Activated naive CD4-positive, alpha-beta T cell treated with Interleukin-2 at 50 U/mL for 16 hours (primary cell): ENCODE data around the gene ZC3H4.

Source experiments
- DNase-seq: peaks from one replicate; pipeline ENCODE4 v3.0.0-alpha.2; 2020

Gene ZC3H4

GRCh38 chr19:47044946-47045866 lies 68.4 kb downstream of the ZC3H4 start:
- no peak for DNase-seq

GRCh38 chr19:47040869-47041268 lies 72.7 kb downstream of the ZC3H4 start:
- DNase-seq, result no peak

GRCh38 chr19:47039239-47039874 lies 74.2 kb downstream of the ZC3H4 start:
- DNase-seq, result no peak

- DNase-seq, result no peak
These were observed 75.8 kb downstream of the ZC3H4 start for GRCh38 chr19:47037766-47038165.

GRCh38 chr19:47036097-47036651 lies 77.4 kb downstream of the ZC3H4 start:
- DNase-seq, result no peak

DNA sequence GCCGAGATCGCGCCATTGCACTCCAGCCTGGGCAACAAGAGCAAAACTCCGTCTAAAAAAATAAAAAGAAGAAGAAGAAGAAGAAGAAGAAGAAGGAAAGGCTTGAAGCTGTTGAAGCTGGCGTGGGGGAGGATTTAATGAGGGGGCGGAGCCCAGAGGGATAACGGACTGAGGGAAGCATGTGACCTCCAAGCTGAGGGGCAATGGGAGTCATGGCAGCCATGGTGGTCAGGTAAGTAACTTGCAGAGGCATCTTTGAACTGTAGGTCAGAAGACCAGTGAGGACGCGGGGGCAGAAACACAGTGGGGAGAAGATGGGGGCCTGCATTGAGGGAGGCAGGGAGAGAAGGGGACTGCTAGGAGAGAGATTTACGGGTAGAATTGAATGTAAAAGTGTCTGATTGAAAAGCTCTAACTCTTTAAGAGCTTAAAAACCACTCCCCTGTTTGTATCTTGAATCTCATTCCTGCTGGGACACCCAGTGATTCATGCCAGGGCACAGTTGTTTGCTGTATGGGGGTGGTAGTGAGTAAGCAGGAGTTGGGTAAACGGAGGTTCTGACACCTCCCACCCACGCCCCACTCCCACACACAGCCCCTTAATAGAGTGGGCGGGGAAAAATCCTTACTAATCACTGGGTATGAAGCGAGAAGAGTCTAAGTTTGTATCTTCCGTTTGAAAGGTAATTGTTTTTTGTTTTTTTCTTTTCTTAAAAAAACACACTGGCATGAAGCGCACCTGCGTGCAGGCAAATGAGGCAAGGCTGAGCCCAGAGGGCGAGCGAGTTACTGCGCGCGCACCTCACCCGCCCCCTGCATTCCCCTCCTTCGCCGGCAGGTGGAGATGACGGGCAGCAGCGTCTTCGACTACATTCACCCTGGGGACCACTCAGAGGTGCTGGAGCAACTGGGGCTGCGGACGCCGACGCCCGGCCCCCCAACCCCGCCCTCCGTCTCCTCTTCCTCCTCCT lies 78.2 kb downstream of the ZC3H4 start:
- peak; percentile 98 for DNase-seq

- DNase-seq, result peak; percentile 70
These were observed 81.3 kb downstream of the ZC3H4 start for GRCh38 chr19:47032171-47032811.

DNA sequence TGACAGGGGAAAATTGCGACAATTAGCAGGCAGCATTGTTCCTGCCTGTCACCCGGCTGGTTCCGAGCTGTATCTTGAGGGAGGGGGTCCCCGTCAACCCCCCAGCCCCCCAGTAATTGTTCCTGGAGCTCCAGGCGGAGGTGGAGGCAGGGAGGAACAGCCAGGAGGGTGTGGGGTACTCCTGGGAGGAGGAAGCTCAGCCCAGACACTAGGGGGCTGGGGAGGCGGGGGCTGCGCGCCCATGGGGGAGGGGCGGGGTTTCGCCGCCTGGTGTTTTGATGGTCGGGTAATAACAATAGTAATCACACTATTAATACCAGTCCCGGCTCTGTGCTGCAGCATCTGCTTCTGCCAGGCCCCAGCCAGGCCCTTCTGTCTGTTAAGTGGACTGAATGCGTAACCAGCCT lies 85.4 kb downstream of the ZC3H4 start:
- no peak for DNase-seq

DNA sequence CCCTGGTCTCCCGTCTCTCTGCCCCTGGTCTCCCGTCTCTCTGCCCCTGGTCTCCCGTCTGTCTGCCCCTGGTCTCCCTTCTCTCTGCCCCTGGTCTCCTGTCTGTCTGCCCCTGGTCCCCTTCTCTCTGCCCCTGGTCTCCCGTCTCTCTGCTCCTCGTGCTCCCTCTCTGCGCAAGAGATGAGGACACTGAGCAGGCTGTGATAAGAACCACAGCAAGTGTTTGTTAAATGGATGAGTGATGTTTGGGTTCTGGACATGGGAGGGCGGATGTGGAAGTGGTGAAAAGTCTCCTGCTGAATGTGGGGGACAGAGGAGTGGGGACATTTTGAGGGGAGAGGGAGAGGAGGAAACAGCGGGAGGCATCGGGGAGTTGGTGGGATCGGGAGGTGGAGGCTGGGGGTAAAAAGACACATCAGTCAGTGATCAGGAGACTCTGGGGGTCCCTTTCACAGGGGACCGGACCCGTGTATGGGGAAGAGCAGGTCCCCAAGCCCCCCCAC lies 85.9 kb downstream of the ZC3H4 start:
- DNase-seq, result no peak

DNA sequence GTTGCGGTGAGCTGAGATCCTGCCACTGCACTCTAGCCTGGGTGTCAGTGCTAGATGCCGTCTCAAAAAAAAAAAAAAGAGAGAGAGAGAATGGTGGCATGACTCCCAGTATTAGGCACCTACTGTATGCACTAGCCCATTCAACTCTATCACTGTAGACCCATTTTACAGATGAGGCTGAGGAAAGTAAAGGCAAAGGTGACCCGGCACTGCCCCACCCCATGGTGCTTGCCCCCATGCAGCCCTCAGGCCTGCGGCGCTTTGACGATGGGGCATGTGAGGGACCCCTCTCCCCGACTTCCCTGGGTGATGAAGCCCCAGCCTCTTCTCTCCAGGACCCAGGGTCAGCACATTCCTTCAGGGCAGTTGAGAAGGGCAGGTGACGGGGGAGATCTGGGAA lies 86.7 kb downstream of the ZC3H4 start:
- no peak for DNase-seq

DNA sequence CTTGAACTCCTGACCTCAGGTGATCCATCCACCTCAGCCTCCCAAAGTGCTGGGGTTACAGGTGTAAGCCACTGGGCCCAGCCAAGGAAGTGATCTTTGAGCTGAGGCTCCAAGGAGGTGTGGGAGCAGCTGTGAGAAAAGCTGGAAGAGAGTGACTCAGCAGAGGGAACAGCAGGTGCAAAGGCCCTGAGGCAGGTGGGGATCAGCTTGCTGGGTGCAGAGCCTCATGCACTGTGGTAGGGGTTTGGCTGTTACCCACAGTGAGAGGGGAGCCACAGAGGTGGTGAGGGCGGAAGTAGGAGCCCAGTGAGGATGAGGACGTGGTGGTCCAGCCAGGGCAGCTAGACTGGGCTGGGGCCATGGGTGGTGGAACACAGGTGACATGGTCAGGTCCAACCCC lies 87.4 kb downstream of the ZC3H4 start:
- no peak for DNase-seq

- no peak for DNase-seq
These were observed 89.1 kb downstream of the ZC3H4 start for GRCh38 chr19:47024502-47024901.

DNA sequence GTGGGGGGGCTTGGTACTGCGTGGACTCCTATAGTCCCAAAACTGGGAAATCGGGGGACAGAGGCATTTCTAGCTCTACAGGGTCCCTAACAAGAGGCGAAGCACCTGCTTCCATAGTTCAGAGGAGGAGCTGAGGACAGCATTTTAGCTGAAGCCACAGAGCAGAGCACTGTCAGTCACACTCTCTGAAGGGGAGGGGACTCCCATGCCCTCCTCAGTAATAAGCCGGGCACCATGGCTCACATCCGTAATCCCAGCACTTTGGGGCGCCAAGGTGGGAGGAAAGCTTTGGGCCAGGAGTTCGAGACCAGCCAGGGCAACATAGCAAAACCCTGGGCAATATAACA lies 90.2 kb downstream of the ZC3H4 start:
- DNase-seq, result no peak

DNA sequence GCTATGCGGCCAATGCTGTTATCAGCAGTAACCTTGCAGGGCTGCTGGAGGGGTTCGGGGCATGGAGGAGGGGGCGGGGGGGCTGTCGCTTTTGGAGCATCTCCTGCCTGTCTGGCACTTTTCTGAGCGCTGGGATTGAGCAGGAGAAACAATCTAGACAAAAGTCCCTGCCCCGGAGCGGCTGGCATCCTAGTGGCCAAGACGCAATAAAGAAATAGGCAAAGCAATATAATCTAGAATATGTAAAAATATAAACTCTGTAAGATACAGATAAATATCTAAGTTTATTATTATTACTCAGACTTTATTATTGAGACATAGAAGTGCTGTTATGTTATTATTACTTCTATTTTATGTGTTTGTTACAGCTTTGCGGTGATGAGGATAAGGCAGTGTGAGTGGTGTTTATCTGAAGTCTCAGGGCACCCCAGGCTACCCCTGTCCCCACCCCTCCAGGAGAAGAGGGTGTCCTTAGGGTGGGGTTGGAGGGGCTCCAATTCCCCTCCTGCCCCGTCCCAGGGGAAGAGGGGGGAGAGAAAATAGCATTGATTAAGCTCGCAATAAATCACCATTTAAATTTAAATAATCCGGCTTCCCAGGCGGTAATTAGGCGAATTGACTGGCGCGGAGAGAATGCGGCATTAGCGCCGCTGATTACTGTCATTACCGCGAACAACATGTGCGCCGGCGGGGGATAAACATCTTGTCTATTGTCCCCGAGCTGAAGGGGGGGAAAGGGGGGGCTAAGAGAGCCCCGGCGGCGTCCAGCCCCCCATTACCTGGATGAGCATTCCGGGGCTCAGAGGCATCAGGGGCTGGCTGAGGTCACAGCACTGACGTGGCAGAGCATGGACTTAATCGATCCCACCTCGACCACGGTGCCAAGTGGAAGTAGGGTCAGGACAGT lies 90.8 kb downstream of the ZC3H4 start:
- DNase-seq, result no peak

GRCh38 chr19:47022140-47022536 lies 91.4 kb downstream of the ZC3H4 start:
- DNase-seq, result no peak

- no peak for DNase-seq
These were observed 91.9 kb downstream of the ZC3H4 start for GRCh38 chr19:47021536-47022139.

GRCh38 chr19:47020992-47021496 lies 92.5 kb downstream of the ZC3H4 start:
- DNase-seq, result no peak

GRCh38 chr19:47020132-47020805 lies 93.3 kb downstream of the ZC3H4 start:
- DNase-seq, result no peak

- DNase-seq, result no peak
These were observed 94.0 kb downstream of the ZC3H4 start, which contains the start of gene NPAS1 for GRCh38 chr19:47019431-47020041. TSS of gene NPAS1 (plus strand) at chr19:47019837. CDS start at chr19:47021048, 1,211 bp downstream.
